Measurements from ENCODE around the gene TSFM.
"Not testable (repeated sequence)": the region's sequence is repeated elsewhere in the genome, so short reads cannot be mapped to it uniquely, and the experiment has no call there.

The TSFM gene

DNA sequence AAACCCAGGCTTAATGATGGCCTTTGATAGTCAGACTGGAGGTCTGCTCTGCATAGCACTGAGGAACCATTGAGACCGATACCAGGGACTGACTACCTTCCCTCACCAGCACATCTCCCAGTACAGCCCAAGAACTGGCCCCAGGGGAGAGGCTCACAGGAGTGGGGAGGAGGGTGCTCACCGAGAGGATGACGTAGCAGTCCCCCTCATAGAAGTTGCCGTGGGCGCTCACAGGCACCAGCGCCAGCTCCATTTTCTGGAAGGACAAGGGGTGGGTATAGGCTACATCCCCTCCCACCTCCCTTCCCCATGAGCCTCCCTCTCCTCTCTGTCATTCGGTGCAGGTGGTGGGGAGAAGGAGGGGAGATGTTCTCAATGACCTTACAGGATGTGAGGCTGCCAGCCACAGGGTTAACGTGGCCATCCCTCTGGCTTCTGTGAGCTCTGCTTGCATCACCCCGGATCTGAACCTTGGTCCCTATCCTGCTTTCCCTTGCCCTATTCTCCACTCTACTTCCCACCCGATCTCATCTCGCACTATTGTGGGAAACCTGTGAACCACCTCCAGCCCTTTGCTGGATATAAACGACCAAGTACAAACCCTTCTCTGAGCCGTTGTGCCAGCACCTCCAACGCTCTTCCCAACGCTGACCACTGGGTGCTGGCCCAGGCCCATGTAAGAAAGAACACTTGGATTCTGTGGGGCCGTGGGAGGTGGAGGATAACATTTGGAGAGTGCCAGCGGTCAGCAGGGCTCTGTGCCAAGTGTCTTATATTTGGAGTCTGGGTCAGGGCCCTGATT, 31.6 kb downstream of the TSFM start:
- no peak for DNase-seq (ENCODE audit: low read depth in 1 of 2, low spot score in 1 of 2)

DNA sequence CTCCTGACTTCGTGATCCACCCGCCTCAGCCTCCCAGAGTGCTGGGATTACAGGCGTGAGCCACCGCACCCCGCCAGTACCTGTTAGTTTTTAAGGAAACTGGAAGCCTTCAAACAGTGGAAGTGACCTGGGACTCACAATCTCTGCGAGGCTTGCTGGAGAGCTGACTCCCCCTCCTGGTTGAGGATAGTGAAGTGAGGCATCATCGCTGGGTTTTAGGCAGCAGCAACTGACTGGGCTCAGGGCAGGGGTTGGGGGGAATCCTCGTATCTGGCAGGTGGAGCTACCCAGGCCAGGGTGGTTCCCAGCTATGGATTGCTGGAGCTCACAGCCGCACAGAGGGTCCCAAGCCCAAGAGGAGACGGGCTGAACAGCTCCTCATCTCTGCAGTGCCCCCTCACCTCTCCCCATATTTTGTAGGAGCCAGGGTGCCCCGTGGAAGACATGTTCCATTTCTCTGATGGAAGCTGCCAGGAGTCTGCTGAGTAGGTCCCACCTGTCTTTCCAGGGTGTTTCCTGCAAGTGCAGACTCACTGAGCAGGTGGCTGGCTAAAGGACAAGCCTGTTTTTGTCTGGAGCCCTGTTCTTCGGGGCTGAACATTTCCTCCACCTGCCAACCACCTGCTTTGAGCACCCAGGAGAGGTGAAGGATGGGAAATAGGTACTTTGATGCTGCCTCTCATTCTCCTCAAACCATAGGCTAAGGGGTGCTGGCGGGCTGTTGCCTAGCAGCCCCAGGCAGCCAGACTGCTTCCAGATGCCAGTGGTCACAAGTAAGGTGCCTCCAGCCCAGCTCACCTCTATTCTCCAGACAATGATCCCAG, 32.8 kb downstream of the TSFM start:
- no peak for DNase-seq (ENCODE audit: low read depth in 1 of 2, low spot score in 1 of 2)

- no peak for DNase-seq (ENCODE audit: low read depth in 1 of 2, low spot score in 1 of 2)
Measured at GRCh38 chr12:57816001-57816854, 33.6 kb downstream of the TSFM start.

GRCh38 chr12:57816855-57817151, 34.2 kb downstream of the TSFM start:
- DNase-seq (ENCODE audit: low read depth in 1 of 2, low spot score in 1 of 2), result no peak

GRCh38 chr12:57817261-57817989, 34.8 kb downstream of the TSFM start:
- no peak for DNase-seq (ENCODE audit: low read depth in 1 of 2, low spot score in 1 of 2)

DNA sequence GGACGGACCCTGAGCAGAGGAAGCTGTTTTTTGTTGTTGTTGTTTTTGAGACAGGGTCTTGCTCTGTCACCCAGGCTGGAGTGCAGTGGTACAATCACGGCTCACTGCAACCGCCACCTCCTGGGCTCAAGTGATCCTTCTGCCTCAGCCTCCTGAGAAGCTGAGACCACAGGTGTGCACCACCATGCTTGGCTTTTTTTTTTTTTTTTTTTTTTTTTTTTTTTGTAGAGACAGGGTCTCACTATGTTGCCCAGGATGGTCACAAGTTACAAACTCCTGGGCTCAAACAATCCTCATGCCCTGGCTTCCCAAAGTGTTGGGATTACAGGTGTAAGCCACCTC, 35.4 kb downstream of the TSFM start:
- DNase-seq (ENCODE audit: low read depth in 1 of 2, low spot score in 1 of 2), result not testable (repeated sequence)

GRCh38 chr12:57820119-57820518, 37.5 kb downstream of the TSFM start:
- not testable (repeated sequence) for DNase-seq (ENCODE audit: low read depth in 1 of 2, low spot score in 1 of 2)

- DNase-seq (ENCODE audit: low read depth in 1 of 2, low spot score in 1 of 2), result not testable (repeated sequence)
Measured at GRCh38 chr12:57821015-57821414, 38.4 kb downstream of the TSFM start.

- DNase-seq (ENCODE audit: low read depth in 1 of 2, low spot score in 1 of 2), result no peak
Measured at GRCh38 chr12:57821474-57822214, 39.1 kb downstream of the TSFM start.

GRCh38 chr12:57822392-57823130, 40.0 kb downstream of the TSFM start:
- DNase-seq (ENCODE audit: low read depth in 1 of 2, low spot score in 1 of 2), result no peak

DNA sequence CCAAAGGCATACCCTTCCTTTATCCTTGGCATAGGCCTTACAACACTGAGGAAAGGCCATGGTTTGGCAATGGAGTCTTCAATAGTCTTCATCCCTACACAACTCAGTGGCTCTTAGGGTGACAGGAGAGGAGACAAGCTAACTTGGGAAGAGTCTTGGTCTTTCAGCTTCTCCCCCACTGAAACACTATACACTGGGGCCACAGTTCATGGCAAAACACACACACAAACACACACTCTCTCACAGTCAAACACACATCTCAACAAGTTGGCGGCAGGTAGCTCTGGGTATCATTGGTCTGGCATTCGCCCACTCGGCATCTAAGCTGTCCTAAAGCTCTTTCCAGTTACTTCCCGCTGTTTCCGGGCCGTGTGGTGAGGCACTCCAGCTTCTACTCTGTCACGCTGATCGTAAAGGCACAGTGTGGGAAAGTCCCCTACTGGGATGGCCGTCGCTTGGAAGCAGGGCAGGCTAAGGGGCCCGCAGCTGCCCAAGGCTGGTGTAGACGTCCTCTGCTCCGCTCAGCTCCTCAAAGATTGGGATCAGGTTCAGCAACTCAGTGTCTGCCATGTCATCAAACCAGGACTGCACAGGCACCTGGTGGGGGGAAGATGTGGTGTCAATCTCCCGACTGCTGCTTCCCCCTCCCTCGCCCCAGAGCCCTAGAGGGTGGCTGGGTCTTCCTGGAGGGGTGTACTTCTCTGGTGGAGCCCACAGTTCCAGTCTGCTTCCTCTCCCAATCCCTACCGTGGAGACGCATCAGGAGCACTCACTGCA, 40.7 kb downstream of the TSFM start:
- DNase-seq (ENCODE audit: low read depth in 1 of 2, low spot score in 1 of 2), result no peak

DNA sequence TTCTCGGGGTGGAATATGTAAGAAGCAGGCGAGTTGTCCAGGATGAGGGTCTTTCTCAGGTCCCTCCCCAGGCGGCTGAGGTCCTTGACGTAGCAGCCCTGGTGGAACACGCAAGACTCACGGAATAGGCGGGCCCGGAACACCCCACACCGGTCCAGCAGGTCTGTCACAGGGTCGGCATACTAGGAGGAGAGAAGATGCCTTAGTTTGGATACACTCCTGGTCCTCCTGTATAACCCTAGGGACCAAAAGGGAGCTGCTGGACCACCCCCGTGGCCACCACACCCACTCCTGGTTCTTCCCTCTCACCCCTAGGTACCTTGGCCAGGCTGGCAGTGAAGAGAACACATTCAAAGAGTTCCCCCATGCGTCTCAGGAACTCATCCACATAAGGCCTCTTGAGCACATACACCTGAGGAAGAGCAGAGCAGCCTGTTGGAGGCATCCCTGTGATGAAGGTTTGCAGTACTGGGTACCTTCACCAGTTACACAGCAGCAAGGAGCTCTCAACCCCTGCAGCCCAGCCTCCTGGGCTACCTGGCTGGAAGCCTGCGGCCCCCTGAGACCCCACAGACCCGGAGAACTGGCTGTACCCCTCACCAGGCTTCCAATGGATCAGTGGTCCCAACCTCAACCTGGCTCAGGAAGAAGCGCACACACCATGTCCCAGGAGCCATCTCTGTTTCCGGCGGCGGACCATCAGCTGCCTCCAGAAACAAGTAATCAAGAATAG, 41.5 kb downstream of the TSFM start:
- no peak for DNase-seq (ENCODE audit: low read depth in 1 of 2, low spot score in 1 of 2)

- DNase-seq (ENCODE audit: low read depth in 1 of 2, low spot score in 1 of 2), result no peak
Measured at GRCh38 chr12:57825451-57825850, 42.9 kb downstream of the TSFM start.

DNA sequence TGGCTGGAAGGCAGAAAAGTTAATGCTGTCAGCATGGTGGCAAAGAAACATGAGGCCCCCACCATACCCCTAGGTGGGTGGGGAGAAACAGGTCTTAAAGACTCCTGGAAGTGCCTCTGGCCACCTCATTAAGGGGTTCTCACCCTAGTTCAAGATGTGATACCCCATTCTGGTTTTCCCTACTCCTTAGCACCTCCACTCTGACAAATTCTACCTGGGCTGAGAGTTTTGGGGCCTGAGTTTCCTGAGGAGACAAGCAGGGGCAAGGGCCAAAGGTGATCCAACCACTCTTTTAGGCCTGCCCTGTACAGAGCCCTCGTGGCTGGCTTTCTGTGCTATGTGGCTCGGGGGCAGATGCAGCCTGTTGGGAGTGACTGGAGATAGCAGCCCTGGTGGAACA, 43.8 kb downstream of the TSFM start:
- DNase-seq (ENCODE audit: low read depth in 1 of 2, low spot score in 1 of 2), result no peak

- DNase-seq (ENCODE audit: low read depth in 1 of 2, low spot score in 1 of 2), result no peak
Measured at GRCh38 chr12:57826966-57827365, 44.4 kb downstream of the TSFM start.

GRCh38 chr12:57829025-57829777, 46.6 kb downstream of the TSFM start:
- DNase-seq (ENCODE audit: low read depth in 1 of 2, low spot score in 1 of 2), result no peak

GRCh38 chr12:57830393-57830792, 47.8 kb downstream of the TSFM start:
- DNase-seq (ENCODE audit: low read depth in 1 of 2, low spot score in 1 of 2), result no peak

GRCh38 chr12:57832966-57833365, 50.4 kb downstream of the TSFM start:
- no peak for DNase-seq (ENCODE audit: low read depth in 1 of 2, low spot score in 1 of 2)

All from activated T-helper 1 cell treated with anti-CD3 and anti-CD28 coated beads, Interleukin-2, amount 50 U/mL, for 16 hours (primary cell).